Measurements from ENCODE around the gene PPL. TPM values are rescaled to one million over a fixed set of nuclear protein-coding genes. Genes with fewer than 3 reads are reported as not detected.

The PPL gene
- total RNA-seq, 1 experiment from 2014 or later = 49.1 TPM

Other genes starting within 250 kb of the PPL start
- gene NUDT16L1, start 243.6 kb downstream of the PPL start, total RNA-seq (2022) = 18.3 and 21.8 TPM in 2 replicates
- 29.9 and 35.0 TPM in 2 replicates for gene ANKS3, start 202.9 kb downstream of the PPL start, total RNA-seq (2022)
- 0.56 and 1.6 TPM in 2 replicates for gene DNAAF8, start 202.6 kb downstream of the PPL start, total RNA-seq (2022)
- gene ZNF500, start 170.0 kb downstream of the PPL start, total RNA-seq (2022) = 13.8 and 14.0 TPM in 2 replicates
- not detected in 2 replicates for gene SEPTIN12, start 148.8 kb downstream of the PPL start, total RNA-seq (2022)
- gene SMIM22, start 141.8 kb downstream of the PPL start, total RNA-seq (2022) = 2.2 and 2.4 TPM in 2 replicates
- gene ROGDI, start 134.5 kb downstream of the PPL start, total RNA-seq (2022) = 5.9 and 7.0 TPM in 2 replicates
- gene GLYR1, start 89.9 kb downstream of the PPL start, total RNA-seq (2022) = 67.3 and 77.3 TPM in 2 replicates
- gene UBN1, start 89.7 kb downstream of the PPL start, total RNA-seq (2022) = 33.3 and 38.1 TPM in 2 replicates
- gene SEC14L5, start 21.2 kb upstream of the PPL start, total RNA-seq (2022) = 0.22 TPM in 1 of 2 replicates, not detected in the other
- gene NAGPA, start 96.8 kb upstream of the PPL start, total RNA-seq (2022) = 4.9 and 8.7 TPM in 2 replicates
- gene C16orf89, start 128.8 kb upstream of the PPL start, total RNA-seq (2022) = not detected in 2 replicates
- 28.5 and 29.1 TPM in 2 replicates for gene ALG1, start 134.7 kb upstream of the PPL start, total RNA-seq (2022)
- 16.5 and 25.8 TPM in 2 replicates for gene EEF2KMT, start 160.6 kb upstream of the PPL start, total RNA-seq (2022)